AG04449 (cell line): ENCODE data around the gene FBLIM1.
"Not testable (repeated sequence)": the region's sequence is repeated elsewhere in the genome, so short reads cannot be mapped to it uniquely, and the experiment has no call there.

Experiments
- CTCF ChIA-PET: fragments of 350-600 bp; formaldehyde crosslinking; extraction: SDS; loops from one replicate; lab custom pipeline; 2021; ENCODE audit warnings: antibody characterized with exemption; lab: Yijun Ruan, JAX
- POLR2A ChIA-PET: fragments of 400-600, 350-600 bp; formaldehyde crosslinking; extraction: SDS; loops from one replicate; lab custom pipeline; 2020; ENCODE audit warnings: antibody characterized with exemption, inconsistent platforms; lab: Yijun Ruan, JAX
- DNase-seq: peaks from one replicate; pipeline ENCODE4 v3.0.0-alpha.2; 2010; ENCODE audit warnings: low read depth, low spot score
- H3K4me3 ChIP-seq: 2 replicates; pipeline ENCODE4 v1.5.1; 2011; ENCODE audit warnings: low read depth, mild to moderate bottlenecking, control low read depth, low read length
- CTCF ChIP-seq: IDR thresholded peaks from one replicate; pipeline ENCODE4 v1.5.1; 2011; ENCODE audit warnings: mild to moderate bottlenecking, moderate library complexity, low read length, control low read depth, inconsistent platforms; ENCODE audit not compliant: insufficient read depth; ENCODE audit errors: missing control alignments

The FBLIM1 gene

GRCh38 chr1:15816674-15817073, 58.1 kb downstream of the FBLIM1 start:
- TF ChIP-seq CTCF = no peak
- CTCF ChIA-PET = interaction anchor here (1.8 to 5.5 kb wide), 9 partner anchors 10 to 191 kb away, joined by 5 to 80 read pairs (median 19); partner anchors contain the start of gene UQCRHL
- DNase-seq = no peak
- POLR2A ChIA-PET = no interaction called here
- no peak overlapping the region for H3K4me3 ChIP-seq

GRCh38 chr1:15820478-15820877, 61.9 kb downstream of the FBLIM1 start:
- ChIA-PET CTCF (interaction anchor here (0.7 to 0.9 kb wide), 2 partner anchors 13 to 18 kb away, joined by 3 to 4 read pairs; partner anchors contain the start of gene UQCRHL), POLR2A (no interaction called here)
- no peak for TF ChIP-seq CTCF
- no peak for DNase-seq
- no peak overlapping the region for H3K4me3 ChIP-seq

GRCh38 chr1:15825800-15826199, 67.2 kb downstream of the FBLIM1 start:
- CTCF ChIA-PET = interaction anchor here (0.7 to 4.9 kb wide), 3 partner anchors 10 to 325 kb away, joined by 3 to 30 read pairs (median 7); no protein-coding TSS in a partner anchor

GRCh38 chr1:15826810-15827507, 68.4 kb downstream of the FBLIM1 start:
- no peak for DNase-seq
- no peak overlapping the region for H3K4me3 ChIP-seq
- ChIA-PET POLR2A (no interaction called here), CTCF (interaction anchor here (4.9 kb wide), 1 partner anchor 11 kb away, joined by 30 read pairs; no protein-coding TSS in a partner anchor)
- TF ChIP-seq CTCF = no peak

More at GRCh38 chr1:15825800-15826199, 67.2 kb downstream of the FBLIM1 start:
- no peak overlapping the region for H3K4me3 ChIP-seq
- POLR2A ChIA-PET = no interaction called here
- TF ChIP-seq CTCF = no peak
- DNase-seq = no peak

- DNase-seq, H3K4me3 ChIP-seq, POLR2A ChIA-PET: not testable (repeated sequence)
- CTCF ChIA-PET = interaction anchor here (4.9 kb wide), 1 partner anchor 12 kb away, joined by 30 read pairs; no protein-coding TSS in a partner anchor
Measured at GRCh38 chr1:15827567-15827966, 69.0 kb downstream of the FBLIM1 start.

GRCh38 chr1:15828931-15829330, 70.3 kb downstream of the FBLIM1 start:
- H3K4me3 ChIP-seq, POLR2A ChIA-PET, DNase-seq: not testable (repeated sequence)
- CTCF ChIA-PET = interaction anchor here (4.9 kb wide), 1 partner anchor 13 kb away, joined by 30 read pairs; no protein-coding TSS in a partner anchor

GRCh38 chr1:15830258-15830657, 71.7 kb downstream of the FBLIM1 start:
- ChIA-PET POLR2A (no interaction called here), CTCF (interaction anchor here (1.3 to 2.0 kb wide), 2 partner anchors 15 to 39 kb away, joined by 4 read pairs; no protein-coding TSS in a partner anchor)
- H3K4me3 ChIP-seq = no peak overlapping the region
- TF ChIP-seq CTCF = no peak
- DNase-seq = no peak
